ENCODE data around the gene HAPLN3. TPM values are rescaled to one million over a fixed set of nuclear protein-coding genes. Genes with fewer than 3 reads are reported as not detected.

The HAPLN3 gene
- total and polyA plus RNA-seq, 9 donors = 2.7 to 10.0 (median 3.9) TPM

DNA sequence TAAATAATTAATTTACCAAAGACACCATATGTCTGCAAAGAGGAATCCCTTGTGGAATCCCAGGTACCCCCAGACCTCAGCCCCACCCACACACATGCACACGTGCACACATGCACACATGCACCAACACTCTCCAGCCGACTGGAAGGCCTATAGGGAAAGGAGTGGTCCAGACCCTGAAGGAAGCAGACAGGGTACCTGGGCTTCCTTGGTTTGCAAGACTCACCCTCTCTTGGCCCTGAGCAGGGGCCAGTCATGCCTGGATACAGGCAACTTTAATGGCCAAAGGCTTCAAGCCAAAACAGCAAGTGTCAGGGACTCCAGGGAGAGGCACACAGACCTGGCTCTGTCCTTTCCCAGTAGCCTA is 8.9 kb upstream of the HAPLN3 start:
- no peaks in the 10 kb centered on the region for H3K4me1 ChIP-seq (ENCODE audit: insufficient read depth)

DNA sequence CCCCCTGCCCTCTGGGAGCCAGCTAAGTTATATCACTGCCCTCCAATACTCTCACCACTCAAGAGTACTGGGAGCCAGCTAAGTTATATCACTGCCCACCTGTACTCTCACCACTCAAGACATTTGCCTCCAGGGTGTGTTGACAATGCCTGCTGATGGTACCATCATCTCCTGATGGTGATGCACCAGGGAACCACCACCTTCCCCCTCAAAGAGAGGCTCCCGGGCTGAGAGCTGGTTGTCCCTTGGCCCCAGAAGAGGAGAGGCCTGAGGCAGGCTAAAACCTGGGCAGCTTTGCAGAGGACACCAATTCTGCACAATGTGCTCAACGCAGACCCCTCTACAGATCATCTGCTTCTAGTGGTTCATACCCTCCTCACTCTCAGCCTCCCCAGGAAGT is 7.5 kb upstream of the HAPLN3 start:
- Histone ChIP-seq H3K27ac (no peak overlapping the region), H3K4me1 (ENCODE audit: insufficient read depth) (no peaks in the 10 kb centered on the region), H3K36me3 (no peaks in the 10 kb centered on the region), H3K27me3 (no peaks in the 10 kb centered on the region), H3K9me3 (no peaks in the 10 kb centered on the region), H3K4me3 (no peak overlapping the region)
- 79 to 92% (median 88%) methylated on average over 2 of the region's 2 CpGs for WGBS, 3 donors
- no peak for DNase-seq
- no peak for TF ChIP-seq POLR2A (IDR thresholded peaks at IDR 0.05)
- TF ChIP-seq EP300 (IDR thresholded peaks at IDR 0.05) = no peak
- TF ChIP-seq, protein P1, sequence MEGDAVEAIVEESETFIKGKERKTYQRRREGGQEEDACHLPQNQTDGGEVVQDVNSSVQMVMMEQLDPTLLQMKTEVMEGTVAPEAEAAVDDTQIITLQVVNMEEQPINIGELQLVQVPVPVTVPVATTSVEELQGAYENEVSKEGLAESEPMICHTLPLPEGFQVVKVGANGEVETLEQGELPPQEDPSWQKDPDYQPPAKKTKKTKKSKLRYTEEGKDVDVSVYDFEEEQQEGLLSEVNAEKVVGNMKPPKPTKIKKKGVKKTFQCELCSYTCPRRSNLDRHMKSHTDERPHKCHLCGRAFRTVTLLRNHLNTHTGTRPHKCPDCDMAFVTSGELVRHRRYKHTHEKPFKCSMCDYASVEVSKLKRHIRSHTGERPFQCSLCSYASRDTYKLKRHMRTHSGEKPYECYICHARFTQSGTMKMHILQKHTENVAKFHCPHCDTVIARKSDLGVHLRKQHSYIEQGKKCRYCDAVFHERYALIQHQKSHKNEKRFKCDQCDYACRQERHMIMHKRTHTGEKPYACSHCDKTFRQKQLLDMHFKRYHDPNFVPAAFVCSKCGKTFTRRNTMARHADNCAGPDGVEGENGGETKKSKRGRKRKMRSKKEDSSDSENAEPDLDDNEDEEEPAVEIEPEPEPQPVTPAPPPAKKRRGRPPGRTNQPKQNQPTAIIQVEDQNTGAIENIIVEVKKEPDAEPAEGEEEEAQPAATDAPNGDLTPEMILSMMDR (IDR thresholded peaks at IDR 0.05) = no peak
- intact Hi-C loops (cut with DNase I) = loop anchor here in 3 of 4 donors (5.0 to 10.0 kb wide), 4 partner anchors 99 to 418 kb away; no protein-coding TSS in a partner anchor

More for the DNA sequence above, 8.9 kb upstream of the HAPLN3 start:
- intact Hi-C loops (cut with DNase I) = loop anchor here (2.0 to 10.0 kb wide), 5 partner anchors 98 to 419 kb away; no protein-coding TSS in a partner anchor
- no peaks in the 10 kb centered on the region for H3K27me3 ChIP-seq
- no peak overlapping the region for H3K27ac ChIP-seq
- no peaks in the 10 kb centered on the region for H3K36me3 ChIP-seq
- H3K9me3 ChIP-seq = no peaks in the 10 kb centered on the region
- H3K4me3 ChIP-seq = no peak overlapping the region
- no peak for TF ChIP-seq EP300 (IDR thresholded peaks at IDR 0.05)
- TF ChIP-seq POLR2A (IDR thresholded peaks at IDR 0.05) = no peak
- TF ChIP-seq, protein P1 (IDR thresholded peaks at IDR 0.05) = no peak
- 71 to 87% (median 84%) methylated on average over 2 of the region's 2 CpGs for WGBS, 3 donors
- no peak for DNase-seq

DNA sequence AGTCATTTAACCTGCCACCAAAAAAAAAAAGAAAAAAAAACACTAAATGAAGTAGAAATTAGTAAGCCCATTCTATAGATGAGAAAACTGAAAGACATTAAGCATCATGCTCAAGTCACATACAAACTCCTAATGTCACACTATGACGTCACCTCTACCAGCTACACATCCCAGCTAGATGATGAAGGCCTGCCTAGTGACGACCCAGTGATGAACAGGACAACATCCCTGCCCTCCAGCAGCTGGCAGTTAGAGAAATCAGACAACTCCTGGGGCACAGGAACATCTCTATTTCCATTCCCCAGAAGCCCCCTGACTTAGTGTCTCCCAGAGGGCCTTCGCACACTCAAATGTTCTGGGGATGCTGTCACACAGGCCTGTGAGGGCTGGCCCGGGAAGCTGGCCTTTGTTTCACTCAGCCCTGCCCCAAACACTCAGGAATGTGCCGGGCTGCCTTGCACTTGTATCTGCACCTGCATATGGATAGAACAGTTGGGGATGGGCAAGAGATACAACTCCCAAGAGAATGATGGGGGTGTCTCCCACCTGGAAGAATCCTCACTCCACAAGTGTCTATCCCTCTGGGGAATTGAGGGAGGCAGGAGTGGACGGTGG is 7.0 kb upstream of the HAPLN3 start:
- H3K27me3 ChIP-seq = no peaks in the 10 kb centered on the region
- WGBS, 3 donors = 78 to 83% (median 81%) methylated on average over 6 of the region's 6 CpGs
- no peak for TF ChIP-seq POLR2A (IDR thresholded peaks at IDR 0.05)
- H3K36me3 ChIP-seq = no peaks in the 10 kb centered on the region
- DNase-seq = no peak
- no peak overlapping the region for H3K4me3 ChIP-seq
- H3K4me1 ChIP-seq (ENCODE audit: insufficient read depth) = peaks cover 3% of the 10 kb centered on the region
- no peak overlapping the region for H3K27ac ChIP-seq
- H3K9me3 ChIP-seq = no peaks in the 10 kb centered on the region
- intact Hi-C loops (cut with DNase I) = loop anchor here in 3 of 4 donors (5.0 to 10.0 kb wide), 4 partner anchors 100 to 418 kb away; no protein-coding TSS in a partner anchor

DNA sequence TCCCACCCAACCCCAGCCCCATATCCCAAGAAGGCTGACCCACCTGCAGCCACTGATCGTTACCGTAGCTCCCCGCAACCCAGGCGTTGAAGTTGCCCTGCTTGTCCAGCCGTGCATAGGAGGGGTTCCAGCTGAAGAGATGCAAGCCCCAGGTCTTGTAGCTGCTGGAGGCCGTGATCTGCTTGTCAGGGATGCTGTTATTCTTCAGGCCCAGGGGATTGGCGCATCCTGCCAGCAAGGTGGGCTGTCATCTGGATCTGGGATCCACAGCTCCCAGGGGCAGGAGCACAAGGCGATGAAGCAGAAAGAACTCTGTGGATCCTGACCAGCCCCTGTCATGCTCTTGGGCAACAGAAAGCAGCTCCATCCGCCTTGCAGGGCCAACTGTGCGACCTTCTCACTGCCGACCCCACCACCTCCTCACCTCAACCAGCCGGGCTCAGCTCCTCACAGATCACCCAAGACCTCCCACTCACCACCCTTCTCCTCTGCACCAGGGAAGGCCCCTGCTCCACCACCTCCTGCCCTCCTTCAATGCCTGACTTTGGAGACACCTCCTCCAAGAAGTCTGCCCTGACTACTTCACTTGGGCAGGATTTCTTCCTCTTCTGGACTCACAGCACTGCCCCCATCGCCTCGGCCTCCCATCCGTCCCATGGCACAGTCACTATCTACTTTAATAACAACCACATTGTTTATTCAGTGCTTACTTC is 6.3 kb upstream of the HAPLN3 start:
- no peaks in the 10 kb centered on the region for H3K36me3 ChIP-seq
- intact Hi-C loops (cut with DNase I) = loop anchor here in 3 of 4 donors (5.0 to 10.0 kb wide), 4 partner anchors 101 to 417 kb away; no protein-coding TSS in a partner anchor
- TF ChIP-seq EP300 (IDR thresholded peaks at IDR 0.05) (no peak), POLR2A (IDR thresholded peaks at IDR 0.05) (no peak)
- TF ChIP-seq, protein P1 (IDR thresholded peaks at IDR 0.05) = no peak
- no peak for DNase-seq
- no peaks in the 10 kb centered on the region for H3K9me3 ChIP-seq
- no peak overlapping the region for H3K4me3 ChIP-seq
- WGBS, 3 donors = 86 to 92% (median 87%) methylated on average over 14 to 15 of the region's 15 CpGs
- no peak overlapping the region for H3K27ac ChIP-seq
- H3K4me1 ChIP-seq (ENCODE audit: insufficient read depth) = peaks cover 7% of the 10 kb centered on the region
- H3K27me3 ChIP-seq = no peaks in the 10 kb centered on the region

Data from ovary (tissue), 9 donors.